Measurements from ENCODE around the gene CTNNA3.
A peak's percentile ranks its signal among the peaks of the same experiment; 100 is the strongest.
"Not testable (repeated sequence)": the region's sequence is repeated elsewhere in the genome, so short reads cannot be mapped to it uniquely, and the experiment has no call there.

The CTNNA3 gene

GRCh38 chr10:67696679-67697078 lies 684 bp upstream of the CTNNA3 start:
- Histone ChIP-seq H3K4me1 (ENCODE audit: control insufficient read depth, insufficient read depth, low read length, poor library complexity, severe bottlenecking) (peaks cover 16% of the 10 kb centered on the region), H3K4me3 (ENCODE audit: extremely low read depth, insufficient read depth, low read length, poor library complexity, severe bottlenecking) (no peak overlapping the region), H3K27ac (ENCODE audit: low read depth, low read length, severe bottlenecking) (no peak overlapping the region), H3K9me3 (ENCODE audit: control insufficient read depth, low read length) (peaks cover 6% of the 10 kb centered on the region), H3K36me3 (ENCODE audit: control insufficient read depth, insufficient read depth, low read length) (no peaks in the 10 kb centered on the region)
- 100% methylated on average over 1 of the region's 2 CpGs; no CpG with 5 or more reads in 1 of the 2 experiments for WGBS, 2 experiments (ENCODE audit: insufficient coverage in 2 of 2)

GRCh38 chr10:67695555-67695954 lies 440 bp downstream of the CTNNA3 start:
- Histone ChIP-seq H3K4me1 (ENCODE audit: control insufficient read depth, insufficient read depth, low read length, poor library complexity, severe bottlenecking) (peaks cover 16% of the 10 kb centered on the region), H3K36me3 (ENCODE audit: control insufficient read depth, insufficient read depth, low read length) (no peaks in the 10 kb centered on the region), H3K9me3 (ENCODE audit: control insufficient read depth, low read length) (peaks cover 6% of the 10 kb centered on the region), H3K4me3 (ENCODE audit: extremely low read depth, insufficient read depth, low read length, poor library complexity, severe bottlenecking) (peak overlapping the region; percentile 3), H3K27ac (ENCODE audit: low read depth, low read length, severe bottlenecking) (peak overlapping the region; percentile 81)
- 83 to 86% methylated on average over 5 of the region's 5 CpGs for WGBS, 2 experiments (ENCODE audit: insufficient coverage in 2 of 2)

DNA sequence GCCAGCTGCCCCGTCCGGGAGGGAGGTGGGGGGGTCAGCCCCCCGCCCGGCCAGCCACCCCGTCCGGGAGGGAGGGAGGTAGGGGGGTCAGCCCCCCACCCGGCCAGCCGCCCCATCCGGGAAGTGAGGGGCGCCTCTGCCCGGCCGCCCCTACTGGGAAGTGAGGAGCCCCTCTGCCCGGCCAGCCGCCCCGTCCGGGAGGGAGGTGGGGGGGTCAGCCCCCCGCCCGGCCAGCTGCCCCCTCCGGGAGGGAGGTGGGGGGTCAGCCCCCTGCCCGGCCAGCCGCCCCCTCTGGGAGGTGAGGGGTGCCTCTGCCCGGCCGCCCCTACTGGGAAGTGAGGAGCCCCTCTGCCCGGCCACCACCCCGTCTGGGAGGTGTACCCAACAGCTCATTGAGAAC lies 4.1 kb downstream of the CTNNA3 start:
- H3K27ac ChIP-seq (ENCODE audit: low read depth, low read length, severe bottlenecking); H3K4me3 ChIP-seq (ENCODE audit: extremely low read depth, insufficient read depth, low read length, poor library complexity, severe bottlenecking); H3K9me3 ChIP-seq (ENCODE audit: control insufficient read depth, low read length); H3K36me3 ChIP-seq (ENCODE audit: control insufficient read depth, insufficient read depth, low read length): not testable (repeated sequence)
- peaks cover 11% of the 10 kb centered on the region for H3K4me1 ChIP-seq (ENCODE audit: control insufficient read depth, insufficient read depth, low read length, poor library complexity, severe bottlenecking)
- WGBS, 2 experiments (ENCODE audit: insufficient coverage in 2 of 2), result no CpG with 5 or more reads among the region's 25 CpGs

GRCh38 chr10:67690540-67690939 lies 5.5 kb downstream of the CTNNA3 start:
- not testable (repeated sequence) for H3K36me3 ChIP-seq (ENCODE audit: control insufficient read depth, insufficient read depth, low read length); H3K4me3 ChIP-seq (ENCODE audit: extremely low read depth, insufficient read depth, low read length, poor library complexity, severe bottlenecking); H3K4me1 ChIP-seq (ENCODE audit: control insufficient read depth, insufficient read depth, low read length, poor library complexity, severe bottlenecking); H3K9me3 ChIP-seq (ENCODE audit: control insufficient read depth, low read length); H3K27ac ChIP-seq (ENCODE audit: low read depth, low read length, severe bottlenecking)
- 100% methylated on average over 2 of the region's 7 CpGs for WGBS, 2 experiments (ENCODE audit: insufficient coverage in 2 of 2)

DNA sequence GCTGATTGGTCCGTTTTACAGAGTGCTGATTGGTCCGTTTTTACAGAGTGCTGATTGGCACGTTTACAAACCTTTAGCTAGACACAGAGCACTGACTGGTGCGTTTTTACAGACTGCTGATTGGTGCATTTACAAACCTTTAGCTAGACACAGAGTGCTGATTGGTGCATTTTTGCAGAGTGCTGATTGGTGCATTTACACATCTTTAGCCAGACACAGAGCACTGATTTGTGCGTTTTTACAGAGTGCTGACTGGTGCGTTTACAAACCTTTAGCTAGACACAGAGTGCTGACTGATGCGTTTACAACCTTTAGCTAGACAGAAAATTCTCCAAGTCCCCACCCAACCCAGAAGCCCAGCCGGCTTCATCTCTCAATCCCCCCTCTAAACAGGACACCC lies 11.9 kb downstream of the CTNNA3 start:
- not testable (repeated sequence) for H3K4me1 ChIP-seq (ENCODE audit: control insufficient read depth, insufficient read depth, low read length, poor library complexity, severe bottlenecking); H3K4me3 ChIP-seq (ENCODE audit: extremely low read depth, insufficient read depth, low read length, poor library complexity, severe bottlenecking); H3K27ac ChIP-seq (ENCODE audit: low read depth, low read length, severe bottlenecking); H3K9me3 ChIP-seq (ENCODE audit: control insufficient read depth, low read length); H3K36me3 ChIP-seq (ENCODE audit: control insufficient read depth, insufficient read depth, low read length)
- 86 to 98% methylated on average over 7 to 8 of the region's 8 CpGs for WGBS, 2 experiments (ENCODE audit: insufficient coverage in 2 of 2)

- Histone ChIP-seq H3K36me3 (ENCODE audit: control insufficient read depth, insufficient read depth, low read length) (no peaks in the 10 kb centered on the region), H3K4me1 (ENCODE audit: control insufficient read depth, insufficient read depth, low read length, poor library complexity, severe bottlenecking) (peaks cover 7% of the 10 kb centered on the region), H3K4me3 (ENCODE audit: extremely low read depth, insufficient read depth, low read length, poor library complexity, severe bottlenecking) (no peak overlapping the region), H3K9me3 (ENCODE audit: control insufficient read depth, low read length) (no peaks in the 10 kb centered on the region), H3K27ac (ENCODE audit: low read depth, low read length, severe bottlenecking) (no peak overlapping the region)
- no CpG with 5 or more reads among the region's 1 CpG for WGBS, 2 experiments (ENCODE audit: insufficient coverage in 2 of 2)
Measured at GRCh38 chr10:67678335-67678974, 17.5 kb downstream of the CTNNA3 start.

DNA sequence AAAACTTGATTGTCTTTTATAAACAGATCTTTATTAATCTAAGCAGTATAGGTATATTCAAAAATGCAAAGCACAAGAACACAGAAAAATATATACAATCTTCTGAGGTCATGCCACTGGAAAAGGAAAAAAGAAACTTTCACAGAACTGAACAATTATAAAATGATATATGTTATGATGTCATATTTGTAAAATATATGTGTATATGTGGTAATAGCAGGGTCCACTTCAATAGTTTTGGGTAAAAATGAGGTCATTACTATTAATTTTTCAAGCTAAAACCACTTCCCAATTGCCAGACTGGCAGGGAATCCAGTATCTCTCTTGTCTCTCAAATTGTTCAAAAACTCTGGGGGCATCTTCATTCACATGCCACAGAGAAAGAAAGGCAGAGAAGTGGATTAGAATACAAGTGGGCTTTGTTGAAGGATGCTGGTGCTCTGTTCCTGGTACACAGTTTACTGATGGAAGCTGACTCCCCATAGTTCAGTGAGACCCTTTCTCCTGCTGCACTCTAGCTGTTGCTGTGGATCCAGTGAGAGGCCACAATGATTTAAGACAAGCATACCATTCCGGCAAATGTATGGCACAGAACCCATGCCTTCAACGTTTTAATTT lies 19.7 kb downstream of the CTNNA3 start:
- Histone ChIP-seq H3K27ac (ENCODE audit: low read depth, low read length, severe bottlenecking) (no peak overlapping the region), H3K9me3 (ENCODE audit: control insufficient read depth, low read length) (no peaks in the 10 kb centered on the region), H3K4me1 (ENCODE audit: control insufficient read depth, insufficient read depth, low read length, poor library complexity, severe bottlenecking) (peaks cover 7% of the 10 kb centered on the region), H3K4me3 (ENCODE audit: extremely low read depth, insufficient read depth, low read length, poor library complexity, severe bottlenecking) (no peak overlapping the region), H3K36me3 (ENCODE audit: control insufficient read depth, insufficient read depth, low read length) (no peaks in the 10 kb centered on the region)
- WGBS, 2 experiments (ENCODE audit: insufficient coverage in 2 of 2), result 83 to 86% methylated on average over 1 of the region's 2 CpGs

DNA sequence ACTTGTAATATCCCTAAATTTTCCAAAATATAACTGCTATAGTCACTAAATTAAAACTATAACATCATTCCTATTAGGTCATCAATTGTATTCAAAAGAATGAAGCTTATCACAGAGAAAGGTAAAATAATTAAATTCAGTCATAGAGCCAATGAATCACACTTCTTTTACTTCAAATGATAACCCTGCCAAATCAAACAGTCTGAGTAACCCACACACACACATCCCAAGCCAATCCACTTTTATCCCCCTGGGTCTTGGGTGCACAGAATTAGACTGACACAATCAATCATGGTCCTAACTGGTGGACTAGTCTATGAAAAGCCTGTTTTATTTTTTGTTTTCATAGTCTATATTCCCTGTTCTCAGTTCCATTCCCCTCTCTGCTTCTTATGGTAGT lies 25.6 kb downstream of the CTNNA3 start:
- Histone ChIP-seq H3K27ac (ENCODE audit: low read depth, low read length, severe bottlenecking) (no peak overlapping the region), H3K4me3 (ENCODE audit: extremely low read depth, insufficient read depth, low read length, poor library complexity, severe bottlenecking) (no peak overlapping the region), H3K4me1 (ENCODE audit: control insufficient read depth, insufficient read depth, low read length, poor library complexity, severe bottlenecking) (peaks cover 11% of the 10 kb centered on the region), H3K36me3 (ENCODE audit: control insufficient read depth, insufficient read depth, low read length) (no peaks in the 10 kb centered on the region), H3K9me3 (ENCODE audit: control insufficient read depth, low read length) (no peaks in the 10 kb centered on the region)

DNA sequence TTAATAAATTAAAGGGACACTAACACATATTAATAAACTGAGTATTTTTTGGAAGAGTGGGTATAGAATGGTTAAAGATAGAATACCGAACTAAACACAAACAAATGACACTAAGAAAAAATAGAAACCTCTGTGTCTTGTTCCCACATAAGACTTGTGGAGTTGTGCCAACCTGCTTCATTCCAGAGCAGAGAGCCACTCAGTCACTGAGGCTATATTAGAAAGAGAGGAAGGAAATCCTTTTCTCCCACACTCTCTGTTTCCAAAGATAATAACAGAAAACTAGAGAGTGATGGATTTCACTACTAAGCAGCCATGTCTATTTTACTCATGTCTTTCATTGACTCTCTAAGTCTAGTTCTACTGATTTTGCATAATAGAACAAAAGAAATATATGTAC lies 26.0 kb downstream of the CTNNA3 start:
- H3K36me3 ChIP-seq (ENCODE audit: control insufficient read depth, insufficient read depth, low read length), result no peaks in the 10 kb centered on the region
- no CpG with 5 or more reads among the region's 1 CpG for WGBS, 2 experiments (ENCODE audit: insufficient coverage in 2 of 2)
- peaks cover 11% of the 10 kb centered on the region for H3K4me1 ChIP-seq (ENCODE audit: control insufficient read depth, insufficient read depth, low read length, poor library complexity, severe bottlenecking)
- no peak overlapping the region for H3K27ac ChIP-seq (ENCODE audit: low read depth, low read length, severe bottlenecking)
- H3K4me3 ChIP-seq (ENCODE audit: extremely low read depth, insufficient read depth, low read length, poor library complexity, severe bottlenecking), result no peak overlapping the region
- H3K9me3 ChIP-seq (ENCODE audit: control insufficient read depth, low read length), result no peaks in the 10 kb centered on the region

- no peak overlapping the region for H3K4me3 ChIP-seq (ENCODE audit: extremely low read depth, insufficient read depth, low read length, poor library complexity, severe bottlenecking)
- no peak overlapping the region for H3K27ac ChIP-seq (ENCODE audit: low read depth, low read length, severe bottlenecking)
- no peaks in the 10 kb centered on the region for H3K36me3 ChIP-seq (ENCODE audit: control insufficient read depth, insufficient read depth, low read length)
- H3K9me3 ChIP-seq (ENCODE audit: control insufficient read depth, low read length), result no peaks in the 10 kb centered on the region
- peaks cover 11% of the 10 kb centered on the region for H3K4me1 ChIP-seq (ENCODE audit: control insufficient read depth, insufficient read depth, low read length, poor library complexity, severe bottlenecking)
- WGBS, 2 experiments (ENCODE audit: insufficient coverage in 2 of 2), result 91 to 94% methylated on average over 2 to 3 of the region's 3 CpGs
Measured at GRCh38 chr10:67668448-67668847, 27.5 kb downstream of the CTNNA3 start.

DNA sequence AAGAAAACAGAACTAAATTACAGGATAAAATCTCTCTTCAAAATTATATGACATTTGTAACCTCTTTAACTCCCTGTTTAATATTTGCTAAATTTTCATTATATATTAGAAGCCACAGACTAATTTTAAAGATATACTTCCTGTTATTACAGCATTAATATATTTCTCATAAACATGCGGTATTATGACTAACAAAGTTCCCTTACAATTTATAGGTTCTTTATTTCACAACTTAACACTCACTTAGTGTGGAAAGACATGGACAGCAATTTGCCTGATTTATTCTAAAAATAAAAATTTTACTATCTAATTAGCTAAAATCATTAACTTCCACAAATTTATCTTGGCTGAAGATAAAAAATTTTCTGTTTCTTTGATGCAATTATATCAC lies 29.0 kb downstream of the CTNNA3 start:
- H3K9me3 ChIP-seq (ENCODE audit: control insufficient read depth, low read length), result no peaks in the 10 kb centered on the region
- no peaks in the 10 kb centered on the region for H3K36me3 ChIP-seq (ENCODE audit: control insufficient read depth, insufficient read depth, low read length)
- WGBS, 2 experiments (ENCODE audit: insufficient coverage in 2 of 2), result no CpG with 5 or more reads among the region's 1 CpG
- no peak overlapping the region for H3K4me3 ChIP-seq (ENCODE audit: extremely low read depth, insufficient read depth, low read length, poor library complexity, severe bottlenecking)
- peaks cover 11% of the 10 kb centered on the region for H3K4me1 ChIP-seq (ENCODE audit: control insufficient read depth, insufficient read depth, low read length, poor library complexity, severe bottlenecking)
- peak overlapping the region; percentile 50 for H3K27ac ChIP-seq (ENCODE audit: low read depth, low read length, severe bottlenecking)

Data from mesodermal cell (in vitro differentiated cells).